ENCODE data around the gene MNAT1. TPM values are rescaled to one million over a fixed set of nuclear protein-coding genes. Genes with fewer than 3 reads are reported as not detected.

The MNAT1 gene
- total RNA-seq, 3 donors from 2014 or later (not counting 1 experiment from before 2014, with no cell fraction given): 33.8 to 45.4 (median 34.0) TPM

- H3K4me3 ChIP-seq (ENCODE audit: low read length): no peak overlapping the region
- no peak overlapping the region for H3K27ac ChIP-seq (ENCODE audit: low read length)
- DNase-seq: no peak
- Mint-ChIP-seq H3K27ac (no peak overlapping the region), H3K36me3 (no peaks in the 10 kb centered on the region), H3K4me3 (no peak overlapping the region), H3K9me3 (no peaks in the 10 kb centered on the region), H3K27me3 (ENCODE audit: low read depth in 2 of 2) (no peaks in the 10 kb centered on the region), H3K4me1 (no peaks in the 10 kb centered on the region)
- no peaks in the 10 kb centered on the region for H3K9me3 ChIP-seq (ENCODE audit: control insufficient read depth, insufficient read depth, low read length)
- no peaks in the 10 kb centered on the region for H3K27me3 ChIP-seq (ENCODE audit: control insufficient read depth, insufficient read depth, low read length)
- intact Hi-C loops (cut with micrococcal nuclease): no loop called here
- no peaks in the 10 kb centered on the region for H3K36me3 ChIP-seq (ENCODE audit: control insufficient read depth, insufficient read depth, low read length)
- no CpG with 5 or more reads among the region's 2 CpGs for WGBS (ENCODE audit: insufficient coverage)
- H3K4me1 ChIP-seq (ENCODE audit: control insufficient read depth, insufficient read depth, low read length): no peaks in the 10 kb centered on the region
- no peak for ATAC-seq
- TF ChIP-seq, protein P1, sequence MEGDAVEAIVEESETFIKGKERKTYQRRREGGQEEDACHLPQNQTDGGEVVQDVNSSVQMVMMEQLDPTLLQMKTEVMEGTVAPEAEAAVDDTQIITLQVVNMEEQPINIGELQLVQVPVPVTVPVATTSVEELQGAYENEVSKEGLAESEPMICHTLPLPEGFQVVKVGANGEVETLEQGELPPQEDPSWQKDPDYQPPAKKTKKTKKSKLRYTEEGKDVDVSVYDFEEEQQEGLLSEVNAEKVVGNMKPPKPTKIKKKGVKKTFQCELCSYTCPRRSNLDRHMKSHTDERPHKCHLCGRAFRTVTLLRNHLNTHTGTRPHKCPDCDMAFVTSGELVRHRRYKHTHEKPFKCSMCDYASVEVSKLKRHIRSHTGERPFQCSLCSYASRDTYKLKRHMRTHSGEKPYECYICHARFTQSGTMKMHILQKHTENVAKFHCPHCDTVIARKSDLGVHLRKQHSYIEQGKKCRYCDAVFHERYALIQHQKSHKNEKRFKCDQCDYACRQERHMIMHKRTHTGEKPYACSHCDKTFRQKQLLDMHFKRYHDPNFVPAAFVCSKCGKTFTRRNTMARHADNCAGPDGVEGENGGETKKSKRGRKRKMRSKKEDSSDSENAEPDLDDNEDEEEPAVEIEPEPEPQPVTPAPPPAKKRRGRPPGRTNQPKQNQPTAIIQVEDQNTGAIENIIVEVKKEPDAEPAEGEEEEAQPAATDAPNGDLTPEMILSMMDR (IDR thresholded peaks at IDR 0.05): no peak
These were observed 236.7 kb downstream of the MNAT1 start for GRCh38 chr14:60971271-60971670.

DNA sequence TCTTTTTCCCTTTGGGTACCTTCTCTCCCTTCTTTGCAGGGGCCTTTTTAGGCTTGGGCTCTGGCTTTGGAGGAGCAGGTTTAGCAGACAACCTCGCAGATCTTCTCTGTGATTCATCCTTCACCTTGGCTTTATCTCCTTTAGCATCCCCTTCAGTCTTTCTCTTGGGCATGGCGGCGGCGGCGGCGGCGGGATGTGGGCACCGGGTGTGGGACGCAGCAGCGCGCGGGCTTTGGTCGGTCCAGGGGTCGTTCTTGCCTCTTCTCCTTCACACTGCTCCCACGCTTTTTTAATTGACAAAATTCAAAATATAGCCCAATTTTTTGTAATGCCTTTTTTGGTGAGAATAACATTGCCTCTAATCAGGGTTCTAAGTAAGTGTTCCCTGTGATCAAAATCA is 237.7 kb downstream of the MNAT1 start:
- WGBS (ENCODE audit: insufficient coverage): 97% methylated on average over 15 of the region's 15 CpGs
- Mint-ChIP-seq H3K4me1 (no peaks in the 10 kb centered on the region), H3K4me3 (no peak overlapping the region), H3K27ac (no peak overlapping the region), H3K36me3 (no peaks in the 10 kb centered on the region), H3K9me3 (no peaks in the 10 kb centered on the region), H3K27me3 (ENCODE audit: low read depth in 2 of 2) (no peaks in the 10 kb centered on the region)
- no peaks in the 10 kb centered on the region for H3K36me3 ChIP-seq (ENCODE audit: control insufficient read depth, insufficient read depth, low read length)
- H3K27me3 ChIP-seq (ENCODE audit: control insufficient read depth, insufficient read depth, low read length): no peaks in the 10 kb centered on the region
- H3K27ac ChIP-seq (ENCODE audit: low read length): no peak overlapping the region
- H3K4me3 ChIP-seq (ENCODE audit: low read length): no peak overlapping the region
- DNase-seq (no peak), ATAC-seq (no peak)
- intact Hi-C loops (cut with micrococcal nuclease): no loop called here
- TF ChIP-seq, protein P1 (IDR thresholded peaks at IDR 0.05): no peak
- H3K4me1 ChIP-seq (ENCODE audit: control insufficient read depth, insufficient read depth, low read length): no peaks in the 10 kb centered on the region
- no peaks in the 10 kb centered on the region for H3K9me3 ChIP-seq (ENCODE audit: control insufficient read depth, insufficient read depth, low read length)

- H3K9me3 Mint-ChIP-seq: no peaks in the 10 kb centered on the region
These were observed 238.5 kb downstream of the MNAT1 start for GRCh38 chr14:60973070-60973469.

More at GRCh38 chr14:60973070-60973469, 238.5 kb downstream of the MNAT1 start:
- no peaks in the 10 kb centered on the region for H3K36me3 ChIP-seq (ENCODE audit: control insufficient read depth, insufficient read depth, low read length)
- WGBS (ENCODE audit: insufficient coverage): 97% methylated on average over 3 of the region's 3 CpGs
- Mint-ChIP-seq H3K36me3 (no peaks in the 10 kb centered on the region), H3K4me1 (no peaks in the 10 kb centered on the region), H3K27ac (no peak overlapping the region), H3K27me3 (ENCODE audit: low read depth in 2 of 2) (no peaks in the 10 kb centered on the region), H3K4me3 (no peak overlapping the region)
- H3K27ac ChIP-seq (ENCODE audit: low read length): no peak overlapping the region
- DNase-seq (no peak), ATAC-seq (no peak)
- no peaks in the 10 kb centered on the region for H3K27me3 ChIP-seq (ENCODE audit: control insufficient read depth, insufficient read depth, low read length)
- TF ChIP-seq, protein P1 (IDR thresholded peaks at IDR 0.05): no peak
- no peaks in the 10 kb centered on the region for H3K4me1 ChIP-seq (ENCODE audit: control insufficient read depth, insufficient read depth, low read length)
- H3K9me3 ChIP-seq (ENCODE audit: control insufficient read depth, insufficient read depth, low read length): no peaks in the 10 kb centered on the region
- intact Hi-C loops (cut with micrococcal nuclease): no loop called here
- no peak overlapping the region for H3K4me3 ChIP-seq (ENCODE audit: low read length)

All from natural killer cell (primary cell).